T follicular helper cell (primary cell): ENCODE data around the gene ANKRD35.
A peak's percentile ranks its signal among the peaks of the same experiment; 100 is the strongest.
"Not testable (repeated sequence)": the region's sequence is repeated elsewhere in the genome, so short reads cannot be mapped to it uniquely, and the experiment has no call there.

Experiments used
- DNase-seq: peaks from one replicate; pipeline ENCODE4 v3.0.0-alpha.2; 2020; ENCODE audit warnings: low read depth

Gene ANKRD35

GRCh38 chr1:145858238-145858900 is 27.3 kb downstream of the ANKRD35 start:
- DNase-seq = peak; percentile 57

- no peak for DNase-seq
Measured at GRCh38 chr1:145857170-145857569, 28.5 kb downstream of the ANKRD35 start.

GRCh38 chr1:145855426-145855948 is 30.2 kb downstream of the ANKRD35 start:
- DNase-seq = no peak

- no peak for DNase-seq
Measured at GRCh38 chr1:145849356-145850160, 36.1 kb downstream of the ANKRD35 start.

GRCh38 chr1:145847827-145848226 is 37.8 kb downstream of the ANKRD35 start:
- no peak for DNase-seq

- no peak for DNase-seq
Measured at GRCh38 chr1:145846201-145846612, 39.5 kb downstream of the ANKRD35 start.

GRCh38 chr1:145845514-145846161 is 40.0 kb downstream of the ANKRD35 start, which contains the start of gene NUDT17:
NUDT17 (plus strand) TSS chr1:145845630; CDS start chr1:145845641, 11 bp downstream.
- peak; percentile 62 for DNase-seq

- DNase-seq = no peak
Measured at GRCh38 chr1:145845144-145845513, 40.5 kb downstream of the ANKRD35 start.

- no peak for DNase-seq
Measured at GRCh38 chr1:145843031-145843430, 42.6 kb downstream of the ANKRD35 start.

GRCh38 chr1:145837656-145838055 is 48.0 kb downstream of the ANKRD35 start:
- DNase-seq = no peak

GRCh38 chr1:145830810-145831209 is 54.9 kb downstream of the ANKRD35 start:
- not testable (repeated sequence) for DNase-seq

GRCh38 chr1:145828367-145829026 is 57.2 kb downstream of the ANKRD35 start:
- no peak for DNase-seq

GRCh38 chr1:145827966-145828365 is 57.7 kb downstream of the ANKRD35 start:
- DNase-seq = no peak

- DNase-seq = no peak
Measured at GRCh38 chr1:145826030-145826429, 59.6 kb downstream of the ANKRD35 start.

- no peak for DNase-seq
Measured at GRCh38 chr1:145824499-145824842, 61.2 kb downstream of the ANKRD35 start.

- peak; percentile 81 for DNase-seq
Measured at GRCh38 chr1:145823565-145824498, 61.8 kb downstream of the ANKRD35 start, which contains the start of the genes POLR3C and RNF115. POLR3C (plus strand) TSS chr1:145824200; CDS start chr1:145825777, 1,577 bp downstream. RNF115 (minus strand) TSS chr1:145824095; CDS start chr1:145823873, 222 bp downstream.

GRCh38 chr1:145822779-145823331 is 62.8 kb downstream of the ANKRD35 start:
- not testable (repeated sequence) for DNase-seq

GRCh38 chr1:145818095-145818494 is 67.6 kb downstream of the ANKRD35 start:
- not testable (repeated sequence) for DNase-seq
